GM10248 (cell line): ENCODE results near the gene IER5L.

ENCODE experiments used
- CTCF ChIA-PET: fragments of 300-600 bp; sonication (Branson Sonifier 250); formaldehyde crosslinking; extraction: SDS; loops from one replicate; lab custom pipeline; 2021; ENCODE audit warnings: antibody characterized with exemption; lab: Yijun Ruan, JAX
- POLR2A ChIA-PET: fragments of 350-650 bp; sonication (Branson Sonifier 250); formaldehyde crosslinking; extraction: SDS; loops from one replicate; lab custom pipeline; 2020; ENCODE audit warnings: antibody characterized with exemption; lab: Yijun Ruan, JAX
- DNase-seq: peaks from one replicate; pipeline ENCODE4 v3.0.0; 2012; ENCODE audit errors: extremely low spot score
- TF ChIP-seq, protein P1 (sequence below): IDR thresholded peaks from 2 replicates; pipeline ENCODE4 v1.5.1; 2012; ENCODE audit warnings: mild to moderate bottlenecking, low read depth; ENCODE audit errors: extremely low read depth, missing control alignments, control extremely low read depth

The IER5L gene

GRCh38 chr9:129145316-129145715 lies 32.7 kb downstream of the IER5L start:
- TF ChIP-seq, protein P1, sequence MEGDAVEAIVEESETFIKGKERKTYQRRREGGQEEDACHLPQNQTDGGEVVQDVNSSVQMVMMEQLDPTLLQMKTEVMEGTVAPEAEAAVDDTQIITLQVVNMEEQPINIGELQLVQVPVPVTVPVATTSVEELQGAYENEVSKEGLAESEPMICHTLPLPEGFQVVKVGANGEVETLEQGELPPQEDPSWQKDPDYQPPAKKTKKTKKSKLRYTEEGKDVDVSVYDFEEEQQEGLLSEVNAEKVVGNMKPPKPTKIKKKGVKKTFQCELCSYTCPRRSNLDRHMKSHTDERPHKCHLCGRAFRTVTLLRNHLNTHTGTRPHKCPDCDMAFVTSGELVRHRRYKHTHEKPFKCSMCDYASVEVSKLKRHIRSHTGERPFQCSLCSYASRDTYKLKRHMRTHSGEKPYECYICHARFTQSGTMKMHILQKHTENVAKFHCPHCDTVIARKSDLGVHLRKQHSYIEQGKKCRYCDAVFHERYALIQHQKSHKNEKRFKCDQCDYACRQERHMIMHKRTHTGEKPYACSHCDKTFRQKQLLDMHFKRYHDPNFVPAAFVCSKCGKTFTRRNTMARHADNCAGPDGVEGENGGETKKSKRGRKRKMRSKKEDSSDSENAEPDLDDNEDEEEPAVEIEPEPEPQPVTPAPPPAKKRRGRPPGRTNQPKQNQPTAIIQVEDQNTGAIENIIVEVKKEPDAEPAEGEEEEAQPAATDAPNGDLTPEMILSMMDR, result no peak
- DNase-seq, result no peak
- POLR2A ChIA-PET, result interaction anchor here (1.0 kb wide), 1 partner anchor 33 kb away, joined by 5 read pairs; the partner anchor contains the start of gene IER5L
- CTCF ChIA-PET, result interaction anchor here (26.3 to 40.2 kb wide), 2 partner anchors 8 to 20 kb away, joined by 680 read pairs; partner anchors contain the start of gene IER5L

GRCh38 chr9:129143031-129143927 lies 34.8 kb downstream of the IER5L start:
- ChIA-PET CTCF (interaction anchor here (0.8 to 26.3 kb wide), 37 partner anchors 11 to 583 kb away, joined by 3 to 680 read pairs (median 5); partner anchors contain the start of genes C9orf50, CRAT, IER5L and MIGA2), POLR2A (interaction anchor here (1.0 kb wide), 2 partner anchors 32 to 35 kb away, joined by 5 read pairs; partner anchors contain the start of genes CRAT, IER5L and PTPA)
- DNase-seq, result peak; percentile 86
- TF ChIP-seq, protein P1, result peak; percentile 94

GRCh38 chr9:129142138-129142935 lies 35.7 kb downstream of the IER5L start:
- TF ChIP-seq, protein P1, result no peak
- DNase-seq, result no peak
- ChIA-PET CTCF (interaction anchor here (0.8 to 26.3 kb wide), 37 partner anchors 10 to 584 kb away, joined by 3 to 680 read pairs (median 5); partner anchors contain the start of genes C9orf50, CRAT, IER5L and MIGA2), POLR2A (interaction anchor here (0.6 to 1.0 kb wide), 7 partner anchors 11 to 1019 kb away, joined by 3 to 6 read pairs (median 5); partner anchors contain the start of genes CRAT, IER5L and PTPA)

DNA sequence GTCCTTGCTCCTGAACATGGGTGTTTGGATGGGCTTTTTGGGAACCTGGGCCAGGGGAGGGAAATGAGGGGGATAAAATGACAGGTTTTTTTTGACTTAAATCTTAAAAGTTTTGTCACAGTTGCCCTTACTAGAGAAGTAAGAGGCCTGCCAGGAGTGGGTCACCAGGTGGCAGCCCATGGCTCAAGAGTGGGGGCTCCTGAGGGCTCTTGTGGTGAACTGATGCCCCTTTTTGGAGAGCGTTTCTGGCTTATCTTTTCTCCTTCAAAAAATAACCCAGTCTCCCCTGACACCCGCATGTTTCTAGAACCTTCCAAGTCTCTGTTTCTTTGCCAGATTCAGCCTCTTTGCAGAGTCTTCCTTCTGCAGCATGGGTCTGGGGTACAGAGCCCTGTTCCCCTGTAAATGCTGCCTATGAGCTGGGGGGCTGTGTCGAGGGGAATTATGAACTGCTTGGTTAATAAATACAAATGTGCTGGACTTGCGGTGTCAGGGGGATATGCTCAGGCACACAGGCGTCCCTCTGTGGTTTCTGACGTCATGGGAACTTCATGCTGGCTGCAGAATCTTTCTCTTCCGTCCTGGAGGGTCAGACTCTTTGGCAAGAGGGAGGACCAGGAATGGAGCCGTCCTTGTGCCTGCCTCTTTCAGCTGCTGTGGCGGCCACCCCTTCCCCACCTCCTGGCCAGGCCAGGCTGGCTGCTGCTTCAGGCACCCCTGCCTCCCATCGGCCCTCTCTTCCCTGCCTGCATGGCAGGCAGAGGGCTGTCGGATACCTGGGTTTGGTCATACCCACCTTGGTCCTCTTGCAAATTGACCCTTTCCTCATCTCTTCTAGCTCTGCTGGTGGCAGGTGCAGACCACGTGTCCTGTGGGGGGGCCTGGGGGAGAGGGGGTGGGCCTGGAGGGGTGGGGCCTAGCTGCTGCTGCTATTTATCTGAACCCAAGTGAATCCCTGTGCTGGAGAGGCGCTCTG lies 36.7 kb downstream of the IER5L start:
- DNase-seq, result peak; percentile 75
- TF ChIP-seq, protein P1, result no peak
- ChIA-PET CTCF (interaction anchor here (1.2 to 26.3 kb wide), 15 partner anchors 9 to 499 kb away, joined by 3 to 680 read pairs (median 10); partner anchors contain the start of genes C9orf50, CRAT, IER5L and NTMT1), POLR2A (interaction anchor here (0.6 to 1.0 kb wide), 4 partner anchors 10 to 1018 kb away, joined by 4 to 6 read pairs (median 6); partner anchors contain the start of gene IER5L)

GRCh38 chr9:129140397-129141065 lies 37.5 kb downstream of the IER5L start:
- ChIA-PET CTCF (interaction anchor here (0.8 to 26.3 kb wide), 16 partner anchors 10 to 484 kb away, joined by 3 to 680 read pairs (median 7); partner anchors contain the start of genes C9orf50, IER5L and NTMT1), POLR2A (interaction anchor here (0.6 to 1.4 kb wide), 4 partner anchors 60 to 485 kb away, joined by 3 to 4 read pairs (median 3); partner anchors contain the start of genes DOLPP1, NTMT1 and SH3GLB2)
- no peak for DNase-seq
- TF ChIP-seq, protein P1, result no peak
